HG02840 (cell line): ENCODE results near the gene KRTAP1-1.
"Not testable (repeated sequence)": the region's sequence is repeated elsewhere in the genome, so short reads cannot be mapped to it uniquely, and the experiment has no call there.

Experiments used
- ATAC-seq: cut with Tn5 transposase; IDR thresholded peaks from one replicate; pipeline ENCODE4 v1.9.1; 2021; ENCODE audit warnings: mild to moderate bottlenecking, moderate library complexity, moderate number of reproducible peaks; ENCODE audit not compliant: unreplicated experiment, low FRiP score

Gene KRTAP1-1, protein sequence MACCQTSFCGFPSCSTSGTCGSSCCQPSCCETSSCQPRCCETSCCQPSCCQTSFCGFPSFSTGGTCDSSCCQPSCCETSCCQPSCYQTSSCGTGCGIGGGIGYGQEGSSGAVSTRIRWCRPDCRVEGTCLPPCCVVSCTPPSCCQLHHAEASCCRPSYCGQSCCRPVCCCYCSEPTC

DNA sequence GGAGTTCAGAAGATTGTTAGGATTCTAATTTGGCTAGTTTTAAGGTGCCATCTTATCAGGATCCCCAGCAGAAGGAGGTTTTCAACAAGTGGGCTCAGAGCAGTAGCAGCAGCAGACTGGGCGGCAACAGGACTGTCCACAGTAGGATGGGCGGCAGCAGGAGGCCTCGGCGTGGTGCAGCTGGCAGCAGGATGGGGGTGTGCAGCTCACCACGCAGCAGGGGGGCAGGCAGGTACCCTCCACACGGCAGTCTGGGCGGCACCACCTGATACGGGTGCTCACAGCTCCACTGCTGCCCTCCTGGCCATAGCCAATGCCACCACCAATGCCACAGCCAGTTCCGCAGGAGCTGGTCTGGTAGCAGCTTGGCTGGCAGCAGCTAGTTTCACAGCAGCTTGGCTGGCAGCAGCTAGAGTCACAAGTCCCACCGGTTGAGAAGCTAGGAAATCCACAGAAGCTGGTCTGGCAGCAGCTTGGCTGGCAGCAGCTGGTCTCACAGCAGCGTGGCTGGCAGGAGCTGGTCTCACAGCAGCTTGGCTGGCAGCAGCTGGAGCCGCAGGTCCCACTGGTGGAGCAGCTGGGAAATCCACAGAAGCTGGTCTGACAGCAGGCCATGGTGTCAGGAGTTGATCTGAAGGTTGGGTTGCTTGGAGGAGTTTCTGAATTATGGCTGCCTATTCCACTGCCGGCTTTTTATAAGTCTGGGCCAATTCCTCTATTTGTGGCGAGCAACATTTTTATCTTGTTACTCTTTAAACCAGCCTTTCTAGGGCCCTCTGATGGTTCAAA is at the start of gene KRTAP1-1:
Gene KRTAP1-1 (minus strand): TSS at position 668 of the 789 bp plus-strand sequence. CDS start 53 bp downstream, at position 615.
- not testable (repeated sequence) for ATAC-seq

GRCh38 chr17:41088760-41089352 is 47.6 kb upstream of the KRTAP1-1 start:
- not testable (repeated sequence) for ATAC-seq

GRCh38 chr17:41084100-41084856 is 43.0 kb upstream of the KRTAP1-1 start, which contains the start of gene KRTAP4-7:
Gene KRTAP4-7 (plus strand): TSS chr17:41084150. CDS start chr17:41084207, 57 bp downstream.
- ATAC-seq = not testable (repeated sequence)

- not testable (repeated sequence) for ATAC-seq
Observed at GRCh38 chr17:41083427-41083826, 42.2 kb upstream of the KRTAP1-1 start.

- no peak for ATAC-seq
Observed at GRCh38 chr17:41082626-41083025, 41.4 kb upstream of the KRTAP1-1 start.

GRCh38 chr17:41076788-41077187 is 35.5 kb upstream of the KRTAP1-1 start:
- no peak for ATAC-seq

DNA sequence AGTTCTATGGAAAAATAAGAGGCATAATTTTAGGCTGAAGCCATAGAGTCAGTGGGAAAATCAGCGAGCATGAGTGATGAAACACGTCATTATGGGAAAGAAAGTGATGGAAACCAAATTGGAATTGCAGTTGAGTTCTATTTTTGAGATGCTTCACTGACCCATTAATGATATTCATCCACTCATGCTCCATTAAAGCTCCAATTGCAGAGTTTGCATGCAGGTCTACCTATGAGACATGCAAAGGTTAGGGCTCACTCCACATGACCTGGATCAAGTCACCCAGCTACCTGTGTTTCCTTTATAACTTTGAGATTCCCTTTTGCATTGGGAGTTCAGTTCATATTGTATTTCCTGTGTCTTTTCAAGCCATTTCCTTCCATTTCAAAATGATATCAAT is 32.4 kb upstream of the KRTAP1-1 start:
- ATAC-seq = no peak

GRCh38 chr17:41071606-41072360 is 30.5 kb upstream of the KRTAP1-1 start:
- ATAC-seq = no peak

DNA sequence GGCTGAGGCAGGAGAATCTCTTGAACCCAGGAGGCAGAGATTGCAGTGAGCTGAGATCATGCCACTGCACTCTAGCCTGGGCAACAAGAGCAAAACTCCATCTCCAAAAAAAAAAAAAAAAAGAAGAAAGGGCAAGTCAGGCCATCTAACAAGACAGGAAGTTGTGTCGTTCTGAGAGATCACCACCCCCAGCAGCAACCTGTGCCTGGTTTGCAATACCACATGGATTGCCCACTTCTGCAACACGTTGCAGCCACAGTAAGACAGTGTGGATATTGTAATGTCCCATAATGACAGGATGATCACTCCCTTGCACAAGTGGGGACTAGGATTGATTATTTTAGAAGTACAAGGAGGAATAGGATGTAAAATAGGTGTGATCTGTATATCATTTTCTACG is 27.8 kb upstream of the KRTAP1-1 start:
- ATAC-seq = no peak

DNA sequence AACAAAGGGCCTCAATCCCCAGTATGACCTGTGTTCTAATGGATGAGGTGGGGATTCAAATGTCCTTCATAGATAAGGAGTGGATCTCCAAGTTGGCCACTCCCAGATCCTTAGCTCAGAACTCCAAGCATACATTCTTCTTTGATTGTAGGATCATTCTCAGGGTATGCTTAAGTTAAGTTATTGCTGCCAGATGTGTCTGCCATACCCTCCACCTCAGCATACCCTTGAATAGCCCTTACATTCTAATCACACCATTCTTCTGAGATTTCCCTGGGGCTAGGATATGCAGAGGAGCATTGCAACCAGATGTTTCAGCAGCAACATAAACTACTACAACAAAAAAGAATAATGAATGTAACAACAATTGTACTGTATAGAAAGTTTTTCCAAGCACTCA is 26.0 kb upstream of the KRTAP1-1 start:
- no peak for ATAC-seq

- ATAC-seq = no peak
Observed at GRCh38 chr17:41065829-41066624, 24.8 kb upstream of the KRTAP1-1 start, which contains the start of gene KRTAP2-4. Gene KRTAP2-4 (minus strand): TSS chr17:41065879. CDS start chr17:41065845, 34 bp downstream.

- ATAC-seq = not testable (repeated sequence)
Observed at GRCh38 chr17:41065016-41065689, 23.9 kb upstream of the KRTAP1-1 start.

- no peak for ATAC-seq
Observed at GRCh38 chr17:41064301-41064700, 23.1 kb upstream of the KRTAP1-1 start.

- no peak for ATAC-seq
Observed at GRCh38 chr17:41063449-41063848, 22.2 kb upstream of the KRTAP1-1 start.

DNA sequence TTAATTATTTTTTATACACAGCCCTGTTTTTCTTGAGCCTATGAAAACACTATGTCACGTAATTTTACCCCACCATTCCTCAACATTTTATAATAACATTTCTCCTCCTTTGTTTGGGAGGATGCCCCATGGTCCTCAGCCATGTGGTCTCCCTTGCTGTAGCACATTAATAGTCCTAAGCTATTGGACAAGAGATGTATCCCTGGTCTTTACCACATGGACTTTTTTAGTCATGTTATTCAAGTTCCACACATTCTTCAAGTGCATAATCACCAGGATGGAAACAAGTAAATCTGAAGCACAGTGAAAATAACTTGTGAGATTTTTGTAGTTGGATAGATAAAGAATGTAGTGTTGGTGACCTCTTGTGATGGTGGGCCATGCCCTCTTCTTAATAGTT is 20.7 kb upstream of the KRTAP1-1 start:
- no peak for ATAC-seq

DNA sequence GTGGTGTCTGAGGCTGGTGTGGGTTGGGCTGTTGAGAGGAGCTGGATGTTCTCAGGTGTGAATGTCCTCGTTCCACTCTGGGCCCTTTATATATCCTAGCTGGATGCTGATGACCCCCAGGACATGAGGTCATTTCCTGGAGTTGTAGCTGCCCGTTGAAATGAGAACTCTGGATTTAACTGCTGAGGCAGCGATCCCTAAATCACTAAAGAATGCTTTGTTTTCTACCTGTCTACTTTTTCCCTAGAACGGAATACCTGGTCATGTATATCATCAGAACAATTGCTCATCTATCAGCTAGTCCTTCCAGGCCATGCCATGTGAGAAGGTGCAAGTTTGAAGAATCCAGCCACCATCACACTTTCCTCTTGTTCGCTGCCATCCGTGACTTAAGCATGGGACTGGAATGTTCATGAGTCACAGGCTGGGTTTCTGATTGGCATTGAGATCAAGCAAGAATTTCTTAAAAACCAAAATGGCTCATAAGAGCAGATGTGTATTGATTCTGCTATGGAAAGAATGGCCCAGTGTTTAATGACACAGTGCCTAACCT is 18.9 kb upstream of the KRTAP1-1 start, which contains the start of gene KRTAP2-3:
Gene KRTAP2-3 (minus strand): TSS at position 63 of the 553 bp plus-strand sequence. CDS start 64 bp downstream, outside the sequence.
- no peak for ATAC-seq

- not testable (repeated sequence) for ATAC-seq
Observed at GRCh38 chr17:41059276-41060051, 18.2 kb upstream of the KRTAP1-1 start.
